Activated effector memory CD4-positive, alpha-beta T cell treated with Interleukin-2 at 50 U/mL for 16 hours (primary cell): ENCODE data around the gene CDHR3.

Source experiments
- DNase-seq: peaks from one replicate; pipeline ENCODE4 v3.0.0-alpha.2; 2020

CDHR3 gene

DNA sequence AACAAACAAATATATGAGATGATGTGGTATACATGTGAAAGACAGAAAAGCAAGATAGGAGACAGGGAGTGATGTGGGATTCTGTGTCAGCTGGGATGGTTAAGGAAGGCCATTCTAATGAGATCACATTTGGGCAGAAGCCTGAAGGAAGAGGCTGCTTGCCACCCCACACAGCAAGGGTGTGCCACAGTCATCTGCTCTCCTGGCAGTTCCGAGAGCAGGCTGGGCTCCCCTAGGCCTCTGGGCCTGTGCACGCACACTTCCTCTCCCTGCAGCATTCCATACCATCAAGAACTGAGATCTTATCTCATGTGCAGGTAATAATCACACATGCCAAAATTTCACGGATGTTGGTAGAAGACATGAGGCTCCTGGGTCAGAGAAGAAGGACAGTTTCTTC lies 105.9 kb downstream of the CDHR3 start:
- no peak for DNase-seq

DNA sequence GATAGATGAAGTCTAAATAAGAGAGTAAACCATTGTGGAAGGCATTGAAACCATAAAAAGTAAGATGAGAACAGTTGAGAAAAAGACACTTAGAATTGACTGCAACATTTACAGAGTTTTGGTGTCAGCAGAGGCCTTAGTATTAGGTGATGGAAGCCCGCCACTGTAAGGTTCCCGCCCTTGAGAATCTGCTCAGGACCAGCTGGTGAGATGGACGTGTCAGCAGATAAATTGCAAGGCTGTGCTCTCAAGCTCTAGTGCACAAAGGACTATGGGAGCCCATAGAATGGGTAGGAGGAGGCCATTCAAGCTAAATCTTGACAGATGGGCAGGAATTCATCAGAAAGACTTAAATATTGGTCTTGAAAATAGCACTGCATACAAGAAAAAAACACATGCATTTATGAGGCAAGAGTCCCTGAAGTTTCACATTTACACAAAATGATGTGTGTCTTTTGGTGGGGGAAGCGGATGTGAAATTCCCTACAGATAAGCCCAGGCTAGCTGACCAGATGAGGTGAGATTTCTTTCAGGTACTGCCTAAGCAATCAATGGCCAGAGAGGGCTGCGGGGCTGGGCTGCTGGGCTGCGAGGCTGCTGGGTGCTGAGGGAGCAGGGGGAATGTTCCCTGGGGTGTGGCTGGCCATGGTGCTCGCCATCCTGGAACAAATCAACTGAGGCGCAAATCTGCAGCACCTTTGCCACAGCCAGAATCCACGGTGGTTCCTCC lies 106.6 kb downstream of the CDHR3 start:
- no peak for DNase-seq

DNA sequence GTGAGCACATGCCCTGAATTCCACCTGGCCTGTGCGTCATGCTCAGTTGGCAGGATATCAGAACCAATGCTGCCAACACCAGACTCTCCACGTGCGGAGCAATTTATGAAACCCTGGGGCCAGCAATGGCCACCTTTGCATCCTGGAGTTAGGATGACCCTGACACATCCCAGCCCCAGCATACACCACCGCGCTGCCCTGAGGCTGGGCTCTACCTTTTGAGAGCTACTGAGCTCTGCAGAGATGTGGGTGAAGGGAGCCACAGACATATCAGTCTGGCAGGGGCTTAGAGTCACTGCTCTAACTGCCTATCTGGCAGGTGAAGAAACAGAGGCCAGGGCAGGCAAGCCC lies 107.1 kb downstream of the CDHR3 start:
- no peak for DNase-seq

DNA sequence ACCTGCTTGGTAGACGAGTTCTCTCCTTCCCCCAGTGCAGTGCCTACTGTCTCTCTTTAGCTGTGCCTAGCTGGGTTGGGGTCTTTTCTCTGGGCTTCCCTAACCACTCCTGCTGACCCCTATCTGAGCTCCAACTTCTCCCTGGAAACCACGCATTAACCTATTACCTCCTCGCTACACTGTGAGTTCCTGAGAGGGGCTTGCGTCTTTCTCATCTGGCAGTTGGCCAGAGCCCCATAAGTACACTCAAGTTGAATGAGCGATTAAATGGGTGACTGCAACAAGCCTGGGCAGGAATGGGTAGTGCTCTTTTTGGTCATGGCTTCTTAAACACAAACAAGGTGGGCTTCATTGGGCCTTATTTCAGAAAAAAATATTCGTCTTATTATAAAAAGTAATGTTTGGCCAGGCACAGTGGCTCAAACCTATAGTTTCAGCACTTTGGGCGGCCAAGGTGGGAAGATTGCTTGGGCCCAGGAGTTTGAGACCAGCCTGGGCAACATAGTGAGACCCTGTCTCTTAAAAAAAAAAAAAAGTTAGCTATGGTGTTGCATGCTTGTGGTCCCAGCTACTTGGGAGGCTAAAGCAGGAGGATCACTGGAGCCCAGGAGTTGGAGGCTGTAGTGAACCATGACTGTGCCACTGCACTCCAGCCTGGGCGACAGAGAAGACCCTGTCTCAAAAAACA lies 107.6 kb downstream of the CDHR3 start:
- no peak for DNase-seq

DNA sequence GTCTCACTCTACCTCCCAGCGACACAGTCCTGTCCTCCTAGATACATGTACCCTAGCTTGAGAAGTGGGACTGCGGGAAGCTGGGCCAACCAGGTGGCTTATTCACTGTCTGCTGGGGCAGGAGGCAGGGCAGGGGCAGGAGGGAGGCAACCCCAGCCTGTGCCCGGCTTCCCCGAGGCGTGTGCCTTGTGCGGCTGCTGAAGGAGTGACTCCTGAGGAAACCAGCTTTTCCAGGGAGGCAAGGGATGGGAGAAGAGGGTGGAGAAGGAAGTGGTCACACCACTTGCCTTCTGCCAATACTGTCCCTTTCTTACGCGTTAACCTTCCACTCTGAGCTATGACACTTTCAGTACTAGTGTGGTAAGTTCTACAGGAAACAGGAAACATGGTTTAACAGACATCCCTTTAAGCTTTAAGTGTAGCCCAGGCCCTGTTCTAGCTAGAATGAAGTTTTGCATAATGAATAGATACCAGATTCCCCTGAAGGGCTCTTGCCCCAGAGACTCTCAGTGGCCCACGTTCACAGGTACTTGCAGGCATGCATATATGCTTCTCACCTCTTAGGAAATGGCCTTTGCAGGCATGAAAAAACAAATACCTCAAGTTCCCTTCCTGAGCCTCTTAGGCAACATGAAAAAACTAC lies 108.4 kb downstream of the CDHR3 start:
- DNase-seq: peak; percentile 30

DNA sequence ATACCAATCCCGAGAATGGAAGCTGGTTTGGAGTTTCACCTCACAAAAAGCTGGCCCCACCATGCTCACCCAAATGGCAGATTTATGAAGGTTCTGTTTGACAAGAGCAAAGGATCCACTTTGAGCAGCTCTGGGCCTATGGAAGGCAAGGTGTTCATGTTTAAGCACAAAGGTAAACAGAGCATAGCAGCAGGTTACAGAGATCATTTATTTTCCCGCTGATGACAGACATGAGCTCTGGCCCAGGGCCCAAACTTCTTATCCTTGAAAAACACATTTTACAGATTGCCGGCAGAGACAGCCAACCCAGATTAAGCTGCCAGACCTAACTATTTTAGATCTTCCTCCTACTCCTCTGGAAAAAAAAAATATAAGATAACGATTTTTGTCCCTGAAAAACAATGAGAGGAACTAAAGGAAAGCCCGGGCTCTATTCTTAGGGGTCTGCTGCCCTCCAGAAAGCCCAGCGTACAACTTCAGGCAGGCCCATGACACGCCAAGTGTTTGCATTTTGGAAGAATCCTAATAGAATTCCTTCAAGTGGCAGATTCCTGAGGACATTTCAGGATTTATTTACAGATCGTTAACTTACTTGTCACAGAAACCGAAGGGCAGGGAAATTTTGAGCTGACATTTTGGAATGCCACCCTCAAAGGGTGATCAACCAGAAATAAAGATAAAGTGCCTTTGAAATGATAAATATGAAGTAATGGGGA lies 109.1 kb downstream of the CDHR3 start:
- no peak for DNase-seq

DNA sequence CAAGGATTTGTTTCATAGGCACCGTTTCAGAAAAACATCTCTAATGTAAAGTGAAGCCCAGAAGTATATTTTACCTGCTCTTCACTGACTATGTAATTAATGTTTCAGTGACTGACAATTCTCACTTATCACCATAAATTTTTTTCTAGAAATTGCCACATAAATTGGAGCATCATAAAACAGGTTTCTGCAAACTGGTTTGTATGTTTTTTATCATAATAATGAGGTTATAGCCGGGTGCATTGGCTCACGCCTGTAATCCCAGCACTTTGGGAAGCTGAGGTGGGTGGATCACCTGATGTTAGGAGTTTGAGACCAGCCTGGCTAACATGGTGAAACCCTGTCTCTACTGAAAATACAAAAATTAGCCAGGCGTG lies 109.6 kb downstream of the CDHR3 start:
- no peak for DNase-seq

DNA sequence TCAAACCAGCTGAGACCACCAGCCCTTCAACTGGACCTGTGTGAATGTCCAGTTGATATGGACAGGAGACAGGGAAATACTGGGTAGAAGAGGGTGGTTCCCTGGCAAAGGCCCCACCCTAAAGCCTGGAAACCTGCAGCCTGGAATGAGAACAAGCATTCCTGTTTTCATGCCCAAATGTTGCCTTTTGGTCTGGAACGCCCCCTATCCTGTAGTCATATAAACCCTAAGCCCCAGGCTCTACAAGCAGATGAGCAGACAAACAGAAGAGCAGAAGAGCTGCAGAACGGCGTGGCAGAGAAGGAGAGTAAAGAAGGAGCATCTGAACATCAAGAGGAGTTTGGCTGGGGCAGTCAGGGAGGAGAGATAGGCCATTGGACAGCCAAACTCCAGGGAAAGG lies 110.6 kb downstream of the CDHR3 start:
- no peak for DNase-seq

DNA sequence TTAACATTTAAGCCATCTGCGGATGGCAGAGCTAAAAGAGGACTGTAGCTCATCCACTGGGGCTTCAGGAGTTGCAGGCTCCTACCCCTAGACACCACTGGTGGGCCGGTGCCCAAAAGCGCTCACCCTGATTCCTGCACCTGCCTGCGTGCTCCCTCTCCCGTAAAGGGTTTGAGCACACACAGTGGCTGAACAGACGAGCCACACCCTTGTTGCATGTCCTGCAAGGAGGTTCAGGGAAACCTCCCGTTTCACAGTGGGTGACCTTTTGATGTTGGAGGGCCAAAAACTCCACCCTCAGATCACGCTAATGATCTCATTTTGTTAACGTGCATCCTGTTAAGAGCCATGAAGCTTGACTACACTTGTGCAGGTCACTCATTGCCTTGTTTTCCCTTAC lies 111.2 kb downstream of the CDHR3 start:
- no peak for DNase-seq

DNA sequence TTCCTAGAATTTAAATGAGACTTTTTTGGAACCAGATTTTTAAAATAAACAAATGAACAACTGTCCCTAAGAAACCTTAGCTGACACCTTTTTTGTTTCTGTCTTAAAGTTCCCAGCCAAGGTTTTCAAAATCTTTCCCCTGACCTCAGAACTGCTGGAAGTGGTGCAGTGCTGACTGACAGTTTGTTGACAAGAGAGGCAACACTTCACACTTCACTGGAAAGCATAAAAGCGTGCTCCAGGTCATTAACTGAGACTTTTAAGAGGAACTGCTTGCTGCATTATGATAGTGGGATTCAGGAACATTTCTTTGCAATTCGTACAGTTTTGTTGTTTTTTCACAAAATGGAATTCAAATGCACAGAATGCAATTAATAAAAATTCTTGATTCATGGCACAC lies 112.9 kb downstream of the CDHR3 start:
- no peak for DNase-seq

DNA sequence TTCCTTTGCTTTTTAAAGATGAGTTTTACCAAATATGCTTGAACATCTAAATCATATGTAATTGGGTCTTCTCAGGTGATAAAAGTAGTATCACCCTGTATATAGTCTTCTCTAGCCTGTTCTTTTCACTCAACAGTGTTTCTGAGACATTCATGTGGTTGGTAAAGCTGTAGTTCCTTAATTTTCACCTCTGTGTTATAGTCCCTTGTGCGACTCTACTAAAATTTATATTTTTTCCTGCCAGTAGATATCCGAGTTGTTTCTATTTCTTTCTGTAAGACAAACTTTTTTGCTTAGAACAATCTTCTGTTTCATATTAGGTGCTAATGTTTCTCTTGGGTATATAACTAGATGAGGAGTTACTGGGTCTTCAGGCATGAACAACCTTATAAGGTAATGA lies 113.5 kb downstream of the CDHR3 start:
- DNase-seq: no peak

DNA sequence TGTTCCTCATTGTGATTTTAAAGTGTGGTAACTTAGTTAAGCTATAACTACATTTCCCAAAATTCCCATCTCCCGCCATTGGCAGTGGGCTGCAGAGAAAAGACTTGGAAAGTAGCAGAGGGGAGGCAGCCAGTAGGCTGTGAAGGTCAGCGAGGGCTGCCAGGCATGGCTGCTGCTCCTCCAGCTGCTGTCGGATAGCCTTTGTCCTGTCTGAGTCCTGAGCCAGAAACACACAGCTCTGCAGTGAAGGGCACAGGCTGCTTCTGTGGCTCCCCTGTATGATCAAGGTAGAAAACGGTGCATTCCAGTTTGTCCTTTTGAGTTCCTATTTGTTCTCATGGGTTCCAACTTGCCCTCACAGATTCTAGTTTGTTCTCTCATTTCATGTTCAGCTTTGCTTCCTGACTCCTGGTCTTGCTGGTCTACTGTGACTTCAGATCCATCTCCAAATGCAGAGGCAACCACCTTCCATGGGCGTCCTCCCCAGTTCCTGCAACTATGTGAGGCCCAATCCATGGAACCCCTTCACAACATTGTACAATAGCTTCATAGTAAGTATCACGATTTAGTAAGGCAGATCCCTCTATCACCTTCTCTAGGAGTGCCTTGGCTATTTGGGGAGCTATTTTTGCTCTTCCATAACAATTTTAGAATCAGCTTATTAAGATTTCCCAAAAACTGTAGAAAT lies 117.4 kb downstream of the CDHR3 start:
- no peak for DNase-seq

DNA sequence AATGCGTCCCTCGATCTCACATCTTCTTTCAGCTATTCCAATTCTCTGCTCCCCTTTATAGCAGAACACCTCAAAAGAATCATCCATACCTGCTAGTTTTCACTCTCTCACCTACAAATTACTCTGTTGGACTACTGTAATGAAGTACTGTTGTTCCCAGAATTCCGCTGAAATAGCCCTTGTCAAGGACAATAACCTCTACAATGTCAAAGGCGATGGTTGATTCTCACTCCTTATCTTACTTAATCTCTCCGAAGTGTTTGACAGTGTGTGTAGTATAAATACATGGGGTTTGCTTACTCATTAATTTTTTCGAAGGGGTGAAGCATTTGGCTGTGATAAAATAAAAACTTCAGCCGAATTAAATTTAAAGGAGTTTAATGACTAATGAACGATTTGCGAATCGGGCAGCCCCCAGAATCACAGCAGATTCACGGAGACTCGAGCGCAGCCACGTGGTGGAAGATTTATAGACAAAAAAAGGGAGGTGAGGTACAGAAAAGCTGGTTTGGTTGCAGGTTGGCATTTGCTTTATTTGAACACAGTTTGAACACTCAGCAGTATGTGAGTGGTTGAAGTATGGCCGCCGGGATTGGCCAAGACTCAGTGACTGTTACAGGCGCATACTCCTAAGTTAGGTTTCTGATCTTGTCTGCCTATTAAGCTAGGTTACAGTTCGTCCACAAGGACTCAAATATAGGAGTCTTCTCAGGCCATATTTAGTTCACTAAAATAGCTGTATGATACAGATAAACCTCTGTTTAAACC lies 119.2 kb downstream of the CDHR3 start:
- DNase-seq: no peak
